SU-DHL-6 (cell line): Measurements from ENCODE around the gene DFFB.

Experiments
- CTCF ChIP-seq: fragments of 200-600 bp; sonication (generic); IDR thresholded peaks from one replicate; pipeline ENCODE4 v1.5.1; 2017; ENCODE audit warnings: antibody characterized with exemption, mild to moderate bottlenecking, low read length, moderate library complexity; ENCODE audit not compliant: insufficient read depth, poor library complexity, severe bottlenecking
- EZH2phosphoT487 ChIP-seq: fragments of 200-600 bp; sonication (generic), shearing (Covaris generic); conservative IDR thresholded peaks from 2 replicates; pipeline ENCODE4 v1.6.1; 2018; ENCODE audit warnings: mild to moderate bottlenecking, antibody characterized with exemption, low read length, moderate library complexity, mixed read lengths

- TF ChIP-seq CTCF (no peak), EZH2phosphoT487 (no peak)
Observed at GRCh38 chr1:3904006-3904842, 46.9 kb downstream of the DFFB start.
